HepG2 (cell line): ENCODE data around the gene FAM3D. TPM values are rescaled to one million over a fixed set of nuclear protein-coding genes. Genes with fewer than 3 reads are reported as not detected.
A peak's percentile ranks its signal among the peaks of the same experiment; 100 is the strongest.

Experiments used
- IRF1 ChIP-seq: sonication (generic); formaldehyde crosslinking; IDR thresholded peaks from 2 replicates; pipeline ENCODE4 v1.4.0; 2020; ENCODE audit warnings: low read depth, mild to moderate bottlenecking, missing genetic modification reagents
- NFKB2 ChIP-seq: sonication (generic); formaldehyde crosslinking; IDR thresholded peaks from 2 replicates; pipeline ENCODE4 v1.4.0; 2020; ENCODE audit warnings: missing genetic modification reagents, borderline replicate concordance
- NR2C2 ChIP-seq: sonication (generic); formaldehyde crosslinking; IDR thresholded peaks from 2 replicates; pipeline ENCODE4 v1.4.0; 2020; ENCODE audit warnings: missing genetic modification reagents, mild to moderate bottlenecking, moderate library complexity, borderline replicate concordance
- NR2F2 ChIP-seq: IDR thresholded peaks from 2 replicates; pipeline ENCODE4 v1.6.1; 2012; ENCODE audit warnings: low read depth, inconsistent platforms, borderline replicate concordance
- RORA ChIP-seq: sonication (generic); formaldehyde crosslinking; IDR thresholded peaks from 2 replicates; pipeline ENCODE4 v1.5.0; 2020; ENCODE audit warnings: mild to moderate bottlenecking, missing genetic modification reagents, moderate library complexity
- STAT6 ChIP-seq: sonication (generic); formaldehyde crosslinking; IDR thresholded peaks from 2 replicates; pipeline ENCODE4 v1.4.0; 2020; ENCODE audit warnings: missing genetic modification reagents, mild to moderate bottlenecking, borderline replicate concordance
- TEF ChIP-seq: sonication (generic); formaldehyde crosslinking; IDR thresholded peaks from 2 replicates; pipeline ENCODE4 v1.5.0; 2020; ENCODE audit warnings: missing genetic modification reagents
- ZBTB8A ChIP-seq: sonication (generic); formaldehyde crosslinking; IDR thresholded peaks from 2 replicates; pipeline ENCODE4 v1.4.0; 2020; ENCODE audit warnings: mild to moderate bottlenecking, low read depth, missing genetic modification reagents, borderline replicate concordance
- ZNF235 ChIP-seq: sonication (generic); formaldehyde crosslinking; IDR thresholded peaks from 2 replicates; pipeline ENCODE4 v1.8.1; 2023; ENCODE audit warnings: mild to moderate bottlenecking, missing genetic modification reagents, borderline replicate concordance
- ZNF562 ChIP-seq: sonication (generic); formaldehyde crosslinking; IDR thresholded peaks from 2 replicates; pipeline ENCODE4 v1.8.0; 2022; ENCODE audit warnings: missing genetic modification reagents, borderline replicate concordance
- ZNF713 ChIP-seq: sonication (generic); formaldehyde crosslinking; IDR thresholded peaks from 2 replicates; pipeline ENCODE4 v1.4.0; 2020; ENCODE audit warnings: mild to moderate bottlenecking, missing genetic modification reagents
- polyA plus RNA-seq, 8 experiments: library from polyadenylated mRNA; depleted of rRNA in 3 of 8; stranded (reverse) in 7 of 8; unstranded in 1 of 8; fragments of >200 nt; fragmentation: Illumina TruSeq in 4 of 8; extraction: Trizol in 4 of 8; gene quantifications; 2 replicates each; pipeline versions ENCODE4 v1.2.1 to v1.2.3, GENCODE V29; 2011 to 2016; ENCODE audit warnings: low read depth in 4 of 8, missing spikeins in 1 of 8, mixed read lengths in 1 of 8; ENCODE audit not compliant: insufficient read depth in 1 of 8
- total RNA-seq, 5 experiments: library from RNA; depleted of rRNA; stranded (reverse); fragments of >200 nt; fragmentation: Illumina TruSeq; extraction: Trizol; gene quantifications; 2 replicates each; pipeline ENCODE4 v1.2.3, GENCODE V29; 2016; ENCODE audit warnings: low read depth in 1 of 5
- TF ChIP-seq, protein P1 (sequence below): sonication (generic); formaldehyde crosslinking; IDR thresholded peaks from 2 replicates; pipeline ENCODE4 v1.5.0; 2020; ENCODE audit warnings: mild to moderate bottlenecking, low read depth, missing genetic modification reagents, borderline replicate concordance
- TF ChIP-seq, protein P2 (sequence below): sonication (generic); formaldehyde crosslinking; conservative IDR thresholded peaks from 2 replicates; pipeline ENCODE4 v1.4.0; 2020; ENCODE audit warnings: mild to moderate bottlenecking, missing genetic modification reagents, moderate library complexity
- TF ChIP-seq, protein P3 (sequence below), 2 experiments: IDR thresholded peaks; 2 replicates each; pipeline ENCODE4 v1.6.1; 2011 to 2012; ENCODE audit warnings: low read length in 2 of 2, borderline replicate concordance in 1 of 2, low read depth in 1 of 2, mild to moderate bottlenecking in 1 of 2, moderate library complexity in 1 of 2
- TF ChIP-seq, protein P4 (sequence below): sonication (generic); formaldehyde crosslinking; IDR thresholded peaks from 2 replicates; pipeline ENCODE4 v1.4.0; 2020; ENCODE audit warnings: mild to moderate bottlenecking, missing genetic modification reagents

The FAM3D gene
- total and polyA plus RNA-seq, 2 of the 13 experiments (the other 11 are each of a cell fraction or from before 2014, with no cell fraction given) = not detected

GRCh38 chr3:58585005-58585786, 81.4 kb downstream of the FAM3D start (continued):
- TF ChIP-seq ZNF562 (CRISPR knock-in tag) (no peak), ZNF235 (no peak), ZNF713 (CRISPR knock-in tag) (no peak), STAT6 (no peak), TEF (CRISPR knock-in tag) (no peak), IRF1 (CRISPR knock-in tag) (no peak), RORA (no peak), NFKB2 (peak; percentile 68; the same call in 1 of the 2 replicates), NR2F2 (no peak), NR2C2 (CRISPR knock-in tag) (no peak), ZBTB8A (no peak)
- TF ChIP-seq, protein P1, sequence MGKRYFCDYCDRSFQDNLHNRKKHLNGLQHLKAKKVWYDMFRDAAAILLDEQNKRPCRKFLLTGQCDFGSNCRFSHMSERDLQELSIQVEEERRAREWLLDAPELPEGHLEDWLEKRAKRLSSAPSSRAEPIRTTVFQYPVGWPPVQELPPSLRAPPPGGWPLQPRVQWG = no peak
- TF ChIP-seq, protein P2, sequence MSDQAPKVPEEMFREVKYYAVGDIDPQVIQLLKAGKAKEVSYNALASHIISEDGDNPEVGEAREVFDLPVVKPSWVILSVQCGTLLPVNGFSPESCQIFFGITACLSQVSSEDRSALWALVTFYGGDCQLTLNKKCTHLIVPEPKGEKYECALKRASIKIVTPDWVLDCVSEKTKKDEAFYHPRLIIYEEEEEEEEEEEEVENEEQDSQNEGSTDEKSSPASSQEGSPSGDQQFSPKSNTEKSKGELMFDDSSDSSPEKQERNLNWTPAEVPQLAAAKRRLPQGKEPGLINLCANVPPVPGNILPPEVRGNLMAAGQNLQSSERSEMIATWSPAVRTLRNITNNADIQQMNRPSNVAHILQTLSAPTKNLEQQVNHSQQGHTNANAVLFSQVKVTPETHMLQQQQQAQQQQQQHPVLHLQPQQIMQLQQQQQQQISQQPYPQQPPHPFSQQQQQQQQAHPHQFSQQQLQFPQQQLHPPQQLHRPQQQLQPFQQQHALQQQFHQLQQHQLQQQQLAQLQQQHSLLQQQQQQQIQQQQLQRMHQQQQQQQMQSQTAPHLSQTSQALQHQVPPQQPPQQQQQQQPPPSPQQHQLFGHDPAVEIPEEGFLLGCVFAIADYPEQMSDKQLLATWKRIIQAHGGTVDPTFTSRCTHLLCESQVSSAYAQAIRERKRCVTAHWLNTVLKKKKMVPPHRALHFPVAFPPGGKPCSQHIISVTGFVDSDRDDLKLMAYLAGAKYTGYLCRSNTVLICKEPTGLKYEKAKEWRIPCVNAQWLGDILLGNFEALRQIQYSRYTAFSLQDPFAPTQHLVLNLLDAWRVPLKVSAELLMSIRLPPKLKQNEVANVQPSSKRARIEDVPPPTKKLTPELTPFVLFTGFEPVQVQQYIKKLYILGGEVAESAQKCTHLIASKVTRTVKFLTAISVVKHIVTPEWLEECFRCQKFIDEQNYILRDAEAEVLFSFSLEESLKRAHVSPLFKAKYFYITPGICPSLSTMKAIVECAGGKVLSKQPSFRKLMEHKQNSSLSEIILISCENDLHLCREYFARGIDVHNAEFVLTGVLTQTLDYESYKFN = no peak
- TF ChIP-seq, protein P3, sequence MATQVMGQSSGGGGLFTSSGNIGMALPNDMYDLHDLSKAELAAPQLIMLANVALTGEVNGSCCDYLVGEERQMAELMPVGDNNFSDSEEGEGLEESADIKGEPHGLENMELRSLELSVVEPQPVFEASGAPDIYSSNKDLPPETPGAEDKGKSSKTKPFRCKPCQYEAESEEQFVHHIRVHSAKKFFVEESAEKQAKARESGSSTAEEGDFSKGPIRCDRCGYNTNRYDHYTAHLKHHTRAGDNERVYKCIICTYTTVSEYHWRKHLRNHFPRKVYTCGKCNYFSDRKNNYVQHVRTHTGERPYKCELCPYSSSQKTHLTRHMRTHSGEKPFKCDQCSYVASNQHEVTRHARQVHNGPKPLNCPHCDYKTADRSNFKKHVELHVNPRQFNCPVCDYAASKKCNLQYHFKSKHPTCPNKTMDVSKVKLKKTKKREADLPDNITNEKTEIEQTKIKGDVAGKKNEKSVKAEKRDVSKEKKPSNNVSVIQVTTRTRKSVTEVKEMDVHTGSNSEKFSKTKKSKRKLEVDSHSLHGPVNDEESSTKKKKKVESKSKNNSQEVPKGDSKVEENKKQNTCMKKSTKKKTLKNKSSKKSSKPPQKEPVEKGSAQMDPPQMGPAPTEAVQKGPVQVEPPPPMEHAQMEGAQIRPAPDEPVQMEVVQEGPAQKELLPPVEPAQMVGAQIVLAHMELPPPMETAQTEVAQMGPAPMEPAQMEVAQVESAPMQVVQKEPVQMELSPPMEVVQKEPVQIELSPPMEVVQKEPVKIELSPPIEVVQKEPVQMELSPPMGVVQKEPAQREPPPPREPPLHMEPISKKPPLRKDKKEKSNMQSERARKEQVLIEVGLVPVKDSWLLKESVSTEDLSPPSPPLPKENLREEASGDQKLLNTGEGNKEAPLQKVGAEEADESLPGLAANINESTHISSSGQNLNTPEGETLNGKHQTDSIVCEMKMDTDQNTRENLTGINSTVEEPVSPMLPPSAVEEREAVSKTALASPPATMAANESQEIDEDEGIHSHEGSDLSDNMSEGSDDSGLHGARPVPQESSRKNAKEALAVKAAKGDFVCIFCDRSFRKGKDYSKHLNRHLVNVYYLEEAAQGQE (IDR thresholded peaks at IDR 0.05; ENCODE audit: borderline replicate concordance in 1 of 2, low read depth in 1 of 2, low read length in 2 of 2) = peak; percentile 5 to 63; a peak in 2 of 4 replicates
- TF ChIP-seq, protein P4, sequence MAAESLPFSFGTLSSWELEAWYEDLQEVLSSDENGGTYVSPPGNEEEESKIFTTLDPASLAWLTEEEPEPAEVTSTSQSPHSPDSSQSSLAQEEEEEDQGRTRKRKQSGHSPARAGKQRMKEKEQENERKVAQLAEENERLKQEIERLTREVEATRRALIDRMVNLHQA (CRISPR knock-in tag) = no peak
